Activated naive CD4-positive, alpha-beta T cell treated with anti-CD3 and anti-CD28 coated beads for 36 hours (primary cell): Measurements from ENCODE around the gene ACADM. TPM values are rescaled to one million over a fixed set of nuclear protein-coding genes. Genes with fewer than 3 reads are reported as not detected.
"Not testable (repeated sequence)": the region's sequence is repeated elsewhere in the genome, so short reads cannot be mapped to it uniquely, and the experiment has no call there.

Experiments used
- CTCF ChIA-PET: fragments of 350-600 bp; sonication (Branson Sonifier 250); formaldehyde crosslinking; loops from one replicate; lab custom pipeline; 2021; ENCODE audit warnings: antibody characterized with exemption; lab: Charles Lee
- DNase-seq: peaks from one replicate; pipeline ENCODE4 v3.0.0-alpha.2; 2020
- H3K27ac Mint-ChIP-seq: one replicate; pipeline ENCODE4 v1.8.0; 2021; ENCODE audit warnings: mild to moderate bottlenecking, mixed read lengths
- H3K27me3 Mint-ChIP-seq: one replicate; pipeline ENCODE4 v1.8.0; 2021; ENCODE audit warnings: low read depth, mixed read lengths
- H3K36me3 Mint-ChIP-seq: one replicate; pipeline ENCODE4 v1.8.0; 2021; ENCODE audit warnings: low read depth, mixed read lengths
- H3K4me1 Mint-ChIP-seq: one replicate; pipeline ENCODE4 v1.8.0; 2021; ENCODE audit warnings: low read depth, mixed read lengths
- H3K4me3 Mint-ChIP-seq: one replicate; pipeline ENCODE4 v1.8.0; 2021; ENCODE audit warnings: mild to moderate bottlenecking, moderate library complexity, mixed read lengths
- H3K9me3 Mint-ChIP-seq: one replicate; pipeline ENCODE4 v1.8.0; 2021; ENCODE audit warnings: mixed read lengths
- intact Hi-C: fragments of 100-400 bp; cut with micrococcal nuclease; formaldehyde crosslinking; loops from one replicate; pipeline ENCODE4 v1.15.1; 2023
- total RNA-seq, 2 experiments: library from RNA; stranded (reverse); gene quantifications; one replicate each; pipeline ENCODE4 v1.2.3, GENCODE V29; 2021

ACADM gene
- total RNA-seq, 2 experiments from 2014 or later = 37.1 to 38.5 TPM

DNA sequence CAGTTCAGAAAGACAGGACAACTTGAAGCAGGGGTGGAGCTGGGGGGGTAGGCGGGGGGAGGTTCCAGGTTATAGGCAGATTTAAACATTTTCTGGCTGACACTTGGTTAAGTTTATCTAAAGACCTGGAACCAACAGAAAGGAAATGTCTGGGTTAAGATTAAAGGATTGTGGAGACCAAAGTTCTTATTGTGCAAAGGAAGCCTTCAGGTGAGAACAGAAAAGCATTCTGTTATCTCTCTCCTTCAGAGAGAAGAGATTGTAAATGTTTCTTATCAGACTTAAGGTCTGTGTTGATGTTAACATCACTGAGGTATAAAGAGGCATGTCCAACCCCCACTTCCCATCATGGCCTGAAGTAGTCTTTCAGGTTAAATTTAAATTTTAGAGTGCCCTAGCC lies 3.7 kb upstream of the ACADM start:
- intact Hi-C loops = loop anchor here (5.0 to 10.0 kb wide), 4 partner anchors 104 to 1714 kb away; partner anchors contain the start of genes CRYZ and TYW3
- CTCF ChIA-PET = no interaction called here
- Mint-ChIP-seq H3K4me1 (peaks cover 23% of the 10 kb centered on the region), H3K9me3 (no peaks in the 10 kb centered on the region), H3K27me3 (no peaks in the 10 kb centered on the region), H3K27ac (no peak overlapping the region), H3K4me3 (no peak overlapping the region), H3K36me3 (peaks cover 2% of the 10 kb centered on the region)
- DNase-seq = no peak

DNA sequence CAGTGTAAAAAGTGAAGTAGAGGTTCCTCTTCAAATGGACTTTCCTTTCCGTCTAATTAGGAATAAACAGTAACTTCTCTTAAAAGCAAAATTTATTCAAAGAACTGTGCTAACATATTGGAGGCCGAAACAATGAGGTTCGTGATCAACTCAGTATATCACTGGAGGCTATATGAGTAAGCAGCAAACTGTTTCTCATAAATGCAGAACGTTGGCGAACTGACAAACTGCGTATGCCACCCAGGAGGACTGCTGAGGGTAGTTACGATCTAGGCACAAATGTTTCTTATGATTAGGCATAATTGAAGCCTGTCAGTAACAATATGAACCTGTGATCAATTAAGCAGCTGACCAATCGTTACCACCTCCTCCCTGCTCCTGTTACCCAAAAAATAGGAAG lies 2.3 kb upstream of the ACADM start:
- H3K9me3 Mint-ChIP-seq, H3K27me3 Mint-ChIP-seq, H3K27ac Mint-ChIP-seq, H3K4me3 Mint-ChIP-seq, DNase-seq, H3K36me3 Mint-ChIP-seq, CTCF ChIA-PET: not testable (repeated sequence)
- peaks cover 34% of the 10 kb centered on the region for H3K4me1 Mint-ChIP-seq
- intact Hi-C loops = loop anchor here (5.0 to 10.0 kb wide), 4 partner anchors 105 to 1713 kb away; partner anchors contain the start of genes CRYZ and TYW3

DNA sequence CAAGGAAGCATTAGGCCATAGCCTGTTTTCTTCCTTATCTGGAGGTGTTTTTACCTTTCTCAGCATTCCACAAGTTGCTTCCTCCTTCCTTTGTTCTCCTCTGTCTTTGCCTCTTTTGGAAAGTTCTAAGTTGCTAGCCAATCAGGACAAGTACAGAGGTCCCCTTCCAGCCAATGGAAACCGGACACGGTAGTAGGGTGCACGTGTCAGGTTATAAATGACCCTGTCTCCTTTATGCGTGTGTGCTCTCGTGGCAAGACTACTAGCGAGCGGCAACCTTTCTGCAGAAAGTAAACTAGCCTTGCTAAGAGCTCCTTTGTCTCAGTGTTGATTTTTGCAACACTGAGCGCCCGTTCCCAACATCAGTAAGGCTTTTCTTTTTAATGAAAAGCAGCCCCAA lies 1.5 kb upstream of the ACADM start:
- CTCF ChIA-PET = no interaction called here
- Mint-ChIP-seq H3K27ac (peak overlapping the region; percentile 36), H3K36me3 (peaks cover 4% of the 10 kb centered on the region), H3K4me1 (peaks cover 37% of the 10 kb centered on the region), H3K27me3 (no peaks in the 10 kb centered on the region), H3K9me3 (no peaks in the 10 kb centered on the region), H3K4me3 (peak overlapping the region; percentile 100)
- intact Hi-C loops = loop anchor here (5.0 to 10.0 kb wide), 4 partner anchors 106 to 1712 kb away; partner anchors contain the start of genes CRYZ and TYW3
- no peak for DNase-seq

DNA sequence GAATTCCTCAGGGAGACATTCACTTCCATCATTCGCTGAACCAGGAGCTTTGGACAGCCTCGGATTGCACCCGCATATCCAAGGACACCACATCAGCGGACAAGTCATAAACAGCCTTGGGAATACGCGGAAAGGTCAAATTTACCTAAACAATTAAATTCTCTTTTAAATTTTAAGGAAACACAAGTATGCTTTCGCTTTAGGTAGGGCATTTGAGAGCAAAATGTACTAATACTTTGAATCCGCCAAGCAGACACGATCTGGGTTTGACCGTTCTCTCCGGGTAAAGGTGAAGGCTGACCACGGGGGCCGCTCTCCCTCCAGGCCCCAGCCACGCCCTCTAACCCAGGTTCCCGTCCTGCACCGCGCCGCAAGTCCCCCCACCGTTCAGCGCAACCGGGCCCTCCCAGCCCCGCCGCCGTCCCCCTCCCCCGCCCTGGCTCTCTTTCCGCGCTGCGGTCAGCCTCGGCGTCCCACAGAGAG lies 479 bp upstream of the ACADM start:
- H3K36me3 Mint-ChIP-seq = peaks cover 4% of the 10 kb centered on the region
- DNase-seq = peak; percentile 79
- H3K27me3 Mint-ChIP-seq = no peaks in the 10 kb centered on the region
- CTCF ChIA-PET = no interaction called here
- peak overlapping the region; percentile 97 for H3K27ac Mint-ChIP-seq
- intact Hi-C loops = loop anchor here (1.0 to 10.0 kb wide), 7 partner anchors 62 to 1711 kb away; partner anchors contain the start of genes CRYZ, FPGT, LRRIQ3 and RABGGTB
- peak overlapping the region; percentile 100 for H3K4me3 Mint-ChIP-seq
- H3K9me3 Mint-ChIP-seq = no peaks in the 10 kb centered on the region
- H3K4me1 Mint-ChIP-seq = peaks cover 37% of the 10 kb centered on the region

DNA sequence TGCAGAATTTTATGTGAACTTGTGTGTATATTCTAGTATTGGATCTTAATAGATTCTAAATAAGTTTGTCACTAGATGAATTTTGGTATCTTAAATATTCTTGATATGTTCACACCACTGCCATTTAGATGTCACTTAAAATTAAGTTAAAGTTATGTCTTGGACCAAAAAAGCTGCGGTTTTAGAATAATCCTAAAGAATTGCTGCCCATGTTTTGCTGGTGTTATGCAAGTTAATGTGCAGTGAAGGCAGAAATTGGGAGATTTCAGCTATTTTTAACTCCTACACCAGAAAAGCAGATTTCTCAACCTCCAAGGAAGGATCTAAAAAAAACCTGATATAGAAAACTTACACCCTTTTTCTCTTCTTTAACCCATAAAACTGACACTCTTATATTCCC lies 757 bp downstream of the ACADM start:
- CTCF ChIA-PET = no interaction called here
- peak overlapping the region; percentile 97 for H3K27ac Mint-ChIP-seq
- DNase-seq = no peak
- peaks cover 36% of the 10 kb centered on the region for H3K4me1 Mint-ChIP-seq
- intact Hi-C loops = loop anchor here (2.0 to 10.0 kb wide), 4 partner anchors 960 to 1710 kb away; partner anchors contain the start of genes CRYZ, FPGT, LRRIQ3 and TYW3
- peaks cover 6% of the 10 kb centered on the region for H3K36me3 Mint-ChIP-seq
- H3K4me3 Mint-ChIP-seq = peak overlapping the region; percentile 100
- no peaks in the 10 kb centered on the region for H3K27me3 Mint-ChIP-seq
- H3K9me3 Mint-ChIP-seq = no peaks in the 10 kb centered on the region

DNA sequence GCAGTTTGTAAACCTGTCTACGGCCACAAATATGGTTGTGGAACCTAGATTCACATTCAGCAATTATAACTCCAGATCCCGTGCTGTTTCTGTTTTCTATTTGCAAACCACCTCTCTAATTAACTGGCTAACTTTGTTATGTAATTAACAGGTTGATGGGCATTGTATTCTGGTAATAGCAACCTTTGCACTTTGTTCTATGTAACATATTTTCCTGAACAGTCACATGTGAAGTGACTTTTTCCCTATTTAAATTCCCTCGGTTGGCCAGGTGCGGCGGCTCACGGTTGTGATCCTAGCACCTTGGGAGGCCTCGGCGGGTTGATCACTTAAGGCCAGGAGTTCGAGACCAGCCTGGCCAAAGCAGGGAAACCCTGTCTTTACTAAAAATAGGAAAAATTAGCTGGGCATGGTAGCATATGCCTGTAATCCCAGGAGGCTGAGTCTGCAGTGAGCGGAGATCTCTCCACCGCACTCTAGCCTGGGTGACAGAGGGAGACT lies 1.4 kb downstream of the ACADM start:
- peaks cover 29% of the 10 kb centered on the region for H3K4me1 Mint-ChIP-seq
- H3K27me3 Mint-ChIP-seq = no peaks in the 10 kb centered on the region
- intact Hi-C loops = loop anchor here (2.0 to 10.0 kb wide), 4 partner anchors 961 to 1709 kb away; partner anchors contain the start of genes CRYZ, FPGT, LRRIQ3 and TYW3
- CTCF ChIA-PET = no interaction called here
- no peaks in the 10 kb centered on the region for H3K9me3 Mint-ChIP-seq
- no peak for DNase-seq
- H3K36me3 Mint-ChIP-seq = peaks cover 6% of the 10 kb centered on the region
- H3K4me3 Mint-ChIP-seq = peak overlapping the region; percentile 100
- no peak overlapping the region for H3K27ac Mint-ChIP-seq

DNA sequence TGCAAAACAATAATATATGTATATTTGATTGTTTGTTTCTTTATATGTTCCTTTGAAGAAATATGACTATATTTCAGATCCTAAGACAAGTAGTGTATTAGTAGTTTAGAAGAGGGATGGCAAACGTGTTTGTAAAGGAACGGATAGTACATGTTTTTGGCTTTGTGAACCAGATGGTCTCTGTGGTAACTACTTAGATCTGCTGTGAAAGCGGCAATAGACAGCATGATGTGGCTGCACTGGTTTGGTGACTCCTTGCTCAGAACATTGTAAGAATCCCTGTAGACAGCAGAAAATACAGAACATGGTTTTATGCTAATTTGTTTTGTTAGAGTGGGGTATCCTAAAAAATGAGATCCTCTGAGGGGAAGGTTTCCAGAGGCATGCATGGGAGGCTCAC lies 3.1 kb downstream of the ACADM start:
- no peak for DNase-seq

DNA sequence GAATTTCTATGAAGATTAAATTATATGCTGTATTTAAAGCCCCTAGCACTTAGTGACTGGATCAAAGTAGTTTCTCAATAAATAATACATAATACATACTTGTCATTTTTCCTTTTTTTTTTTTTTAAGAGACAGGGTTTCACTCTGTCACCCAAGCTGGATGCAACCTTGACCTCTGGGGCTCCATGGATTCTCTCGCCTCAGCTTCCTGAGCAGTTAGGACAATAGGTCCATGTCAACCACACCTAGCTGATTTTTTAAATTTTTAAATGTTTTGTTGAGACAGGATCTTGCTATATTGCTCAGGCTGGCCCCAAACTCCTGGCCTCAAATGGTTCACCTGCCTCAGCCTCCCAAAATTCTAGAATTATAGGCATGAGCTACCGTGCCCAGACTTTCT lies 5.9 kb downstream of the ACADM start:
- Mint-ChIP-seq H3K27me3 (no peaks in the 10 kb centered on the region), H3K4me1 (peaks cover 20% of the 10 kb centered on the region), H3K27ac (no peak overlapping the region), H3K4me3 (no peak overlapping the region), H3K36me3 (peaks cover 17% of the 10 kb centered on the region), H3K9me3 (no peaks in the 10 kb centered on the region)
- CTCF ChIA-PET = no interaction called here
- intact Hi-C loops = no loop called here
- no peak for DNase-seq

More for the DNA sequence above, 3.1 kb downstream of the ACADM start:
- Mint-ChIP-seq H3K4me1 (peaks cover 29% of the 10 kb centered on the region), H3K4me3 (no peak overlapping the region), H3K9me3 (no peaks in the 10 kb centered on the region), H3K36me3 (peaks cover 12% of the 10 kb centered on the region), H3K27me3 (no peaks in the 10 kb centered on the region), H3K27ac (no peak overlapping the region)
- intact Hi-C loops = loop anchor here (10.0 kb wide), 3 partner anchors 963 to 1707 kb away; partner anchors contain the start of genes CRYZ and TYW3
- CTCF ChIA-PET = no interaction called here

DNA sequence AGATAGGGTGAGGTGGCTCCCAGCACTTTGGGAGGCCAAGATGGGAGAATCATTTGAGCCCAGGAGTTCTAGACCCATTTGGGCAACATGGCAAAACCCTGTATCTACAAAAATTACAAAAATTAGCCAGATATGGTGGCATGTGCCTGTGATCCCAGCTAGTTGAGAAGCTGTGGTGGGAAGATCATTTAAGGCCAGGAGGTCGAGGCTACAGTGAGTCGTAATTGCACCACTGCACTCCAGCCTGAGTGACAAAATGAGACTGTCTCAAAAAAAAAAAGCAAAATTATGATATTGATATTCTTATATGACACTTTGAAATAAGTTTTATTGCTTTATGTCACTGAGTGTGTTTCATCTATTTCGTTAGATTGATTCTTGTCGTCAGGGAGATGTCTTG lies 7.4 kb downstream of the ACADM start:
- H3K36me3 Mint-ChIP-seq = peaks cover 16% of the 10 kb centered on the region
- no peak for DNase-seq
- H3K27me3 Mint-ChIP-seq = no peaks in the 10 kb centered on the region
- no peak overlapping the region for H3K4me3 Mint-ChIP-seq
- CTCF ChIA-PET = no interaction called here
- intact Hi-C loops = no loop called here
- H3K9me3 Mint-ChIP-seq = no peaks in the 10 kb centered on the region
- no peak overlapping the region for H3K27ac Mint-ChIP-seq
- H3K4me1 Mint-ChIP-seq = peaks cover 6% of the 10 kb centered on the region

DNA sequence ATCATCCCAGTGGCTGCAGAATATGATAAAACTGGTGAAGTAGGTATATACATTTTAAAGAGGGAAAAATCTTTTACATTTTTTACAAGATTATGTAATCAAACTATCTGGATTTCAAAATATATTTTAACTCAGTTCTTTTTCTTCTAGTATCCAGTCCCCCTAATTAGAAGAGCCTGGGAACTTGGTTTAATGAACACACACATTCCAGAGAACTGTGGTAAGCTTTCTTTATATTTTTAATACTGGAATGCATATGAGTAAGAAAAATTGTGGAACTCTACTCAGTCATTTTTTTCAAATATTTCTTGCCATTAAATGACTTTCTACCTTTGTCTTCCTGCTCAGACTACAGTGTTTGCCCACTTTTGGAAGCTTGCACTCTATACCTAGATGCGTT lies 8.2 kb downstream of the ACADM start:
- Mint-ChIP-seq H3K4me1 (peaks cover 2% of the 10 kb centered on the region), H3K36me3 (peaks cover 19% of the 10 kb centered on the region), H3K9me3 (no peaks in the 10 kb centered on the region), H3K27ac (no peak overlapping the region), H3K4me3 (no peak overlapping the region), H3K27me3 (no peaks in the 10 kb centered on the region)
- CTCF ChIA-PET = no interaction called here
- intact Hi-C loops = no loop called here
- no peak for DNase-seq

DNA sequence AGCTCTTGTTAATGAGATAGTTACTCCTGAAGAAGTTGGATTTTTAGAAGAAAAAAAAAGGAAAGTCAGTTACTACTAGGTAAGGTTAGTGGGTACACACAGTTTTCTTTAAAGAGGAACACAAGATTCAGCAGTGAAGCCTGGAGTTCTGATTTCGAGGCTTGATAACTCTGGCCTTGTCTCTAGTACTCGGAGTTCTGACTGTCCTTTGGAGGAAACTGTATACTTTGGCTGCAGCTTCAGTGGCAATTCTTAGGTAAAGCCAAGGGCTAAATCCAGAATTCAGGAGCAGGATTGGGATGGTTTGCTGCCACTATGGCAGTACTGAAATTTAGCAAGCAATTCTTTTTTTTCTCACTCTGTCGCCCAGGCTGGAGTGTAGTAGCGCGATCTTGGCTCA lies 9.2 kb downstream of the ACADM start:
- intact Hi-C loops = no loop called here
- CTCF ChIA-PET = no interaction called here

DNA sequence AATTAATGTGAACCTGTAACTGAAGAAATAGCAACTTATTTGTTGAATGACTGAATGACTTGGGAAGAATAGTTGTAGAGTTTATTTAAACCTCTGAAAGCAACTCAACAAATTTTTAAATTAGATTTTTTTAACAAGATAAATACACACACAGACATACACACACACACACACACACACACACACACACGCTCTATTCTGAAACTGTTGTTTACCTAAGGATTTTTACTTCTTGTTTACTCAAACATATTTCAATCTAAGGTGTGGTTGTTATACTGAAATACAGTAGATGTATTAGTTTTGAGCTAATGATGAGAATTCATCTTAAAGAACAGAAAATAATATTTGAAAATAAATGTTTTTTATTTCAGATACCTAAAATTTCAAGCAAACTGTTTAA lies 11.5 kb downstream of the ACADM start:
- H3K4me3 Mint-ChIP-seq = no peak overlapping the region
- no peaks in the 10 kb centered on the region for H3K27me3 Mint-ChIP-seq
- H3K4me1 Mint-ChIP-seq = no peaks in the 10 kb centered on the region
- CTCF ChIA-PET = no interaction called here
- H3K36me3 Mint-ChIP-seq = peaks cover 25% of the 10 kb centered on the region
- no peak overlapping the region for H3K27ac Mint-ChIP-seq
- intact Hi-C loops = no loop called here
- no peak for DNase-seq
- H3K9me3 Mint-ChIP-seq = no peaks in the 10 kb centered on the region

More for the DNA sequence above, 9.2 kb downstream of the ACADM start:
- Mint-ChIP-seq H3K27ac (no peak overlapping the region), H3K36me3 (peaks cover 20% of the 10 kb centered on the region), H3K4me1 (peaks cover 2% of the 10 kb centered on the region), H3K27me3 (no peaks in the 10 kb centered on the region), H3K4me3 (no peak overlapping the region), H3K9me3 (no peaks in the 10 kb centered on the region)
- DNase-seq = no peak

DNA sequence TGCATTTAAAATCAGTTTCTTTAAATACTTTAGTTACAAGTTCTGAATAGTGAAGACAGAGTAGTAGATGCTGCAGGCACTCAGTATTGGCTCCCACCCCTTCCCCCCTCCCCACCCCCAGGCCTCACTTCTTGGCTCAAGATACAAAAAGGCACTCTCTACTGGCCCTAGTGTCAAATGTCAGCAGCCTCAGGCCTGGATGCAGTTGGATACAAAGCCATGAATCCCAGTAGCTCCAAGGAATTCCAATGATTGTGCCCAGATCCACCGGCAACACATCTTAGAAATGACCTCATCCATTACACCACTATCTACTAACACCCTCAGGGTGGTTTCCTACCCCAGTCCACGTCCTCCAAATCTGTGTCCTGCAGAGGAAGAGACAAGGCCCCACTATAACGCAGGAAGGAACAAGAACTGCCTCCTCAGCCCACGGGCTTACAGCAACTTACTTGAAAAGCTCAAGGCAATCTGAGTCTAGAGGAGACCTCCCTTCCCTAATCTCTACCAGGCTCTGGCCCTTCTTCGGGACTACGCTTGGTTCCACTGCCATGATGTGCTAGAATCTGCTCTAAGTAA lies 17.6 kb downstream of the ACADM start:
- no peaks in the 10 kb centered on the region for H3K9me3 Mint-ChIP-seq
- H3K36me3 Mint-ChIP-seq = peaks cover 24% of the 10 kb centered on the region
- intact Hi-C loops = no loop called here
- no peaks in the 10 kb centered on the region for H3K27me3 Mint-ChIP-seq
- CTCF ChIA-PET = no interaction called here
- H3K4me1 Mint-ChIP-seq = peaks cover 2% of the 10 kb centered on the region
- no peak for DNase-seq
- H3K27ac Mint-ChIP-seq = no peak overlapping the region
- no peak overlapping the region for H3K4me3 Mint-ChIP-seq
